NCI-H146 treated with DMSO at 0.1 percent for 48 hours (cell line): ENCODE results near the gene HS3ST5.

ENCODE experiments used
- DNase-seq: peaks from one replicate; lab custom pipeline; 2025; ENCODE audit not compliant: unreplicated experiment; lab: John Stamatoyannopoulos, UW

Gene HS3ST5

GRCh38 chr6:114342826-114343781, at the start of gene HS3ST5:
HS3ST5 (minus strand) TSS chr6:114343023; CDS start chr6:114062845, 280,178 bp downstream.
- DNase-seq, result peak; percentile 13

GRCh38 chr6:114390176-114390575, 47.4 kb upstream of the HS3ST5 start:
- no peak for DNase-seq

GRCh38 chr6:114389111-114389510, 46.3 kb upstream of the HS3ST5 start:
- DNase-seq, result no peak

GRCh38 chr6:114382406-114382805, 39.6 kb upstream of the HS3ST5 start:
- no peak for DNase-seq

GRCh38 chr6:114377881-114378280, 35.1 kb upstream of the HS3ST5 start:
- no peak for DNase-seq

GRCh38 chr6:114376611-114377175, 33.9 kb upstream of the HS3ST5 start:
- no peak for DNase-seq

- no peak for DNase-seq
These were observed 32.8 kb upstream of the HS3ST5 start for GRCh38 chr6:114375541-114376192.

- no peak for DNase-seq
These were observed 24.6 kb upstream of the HS3ST5 start for GRCh38 chr6:114367315-114367961.

- DNase-seq, result no peak
These were observed 24.1 kb upstream of the HS3ST5 start for GRCh38 chr6:114366899-114367298.

GRCh38 chr6:114364301-114364700, 21.5 kb upstream of the HS3ST5 start:
- no peak for DNase-seq

GRCh38 chr6:114362957-114363356, 20.1 kb upstream of the HS3ST5 start:
- DNase-seq, result no peak

- no peak for DNase-seq
These were observed 19.6 kb upstream of the HS3ST5 start for GRCh38 chr6:114362396-114362795.

- no peak for DNase-seq
These were observed 18.2 kb upstream of the HS3ST5 start for GRCh38 chr6:114361036-114361435.

- no peak for DNase-seq
These were observed 12.5 kb upstream of the HS3ST5 start for GRCh38 chr6:114355300-114355699.

GRCh38 chr6:114354482-114354881, 11.7 kb upstream of the HS3ST5 start:
- DNase-seq, result no peak

GRCh38 chr6:114346451-114346850, 3.6 kb upstream of the HS3ST5 start:
- no peak for DNase-seq

GRCh38 chr6:114344971-114345275, 2.1 kb upstream of the HS3ST5 start:
- no peak for DNase-seq

GRCh38 chr6:114344246-114344970, 1.6 kb upstream of the HS3ST5 start:
- no peak for DNase-seq

GRCh38 chr6:114343782-114344144, 940 bp upstream of the HS3ST5 start:
- DNase-seq, result no peak

- no peak for DNase-seq
These were observed 567 bp downstream of the HS3ST5 start for GRCh38 chr6:114342086-114342825.
